Right cardiac atrium (tissue), 5 donors: Measurements from ENCODE around the gene MEN1. TPM values are rescaled to one million over a fixed set of nuclear protein-coding genes. Genes with fewer than 3 reads are reported as not detected.
"Not testable (repeated sequence)": the region's sequence is repeated elsewhere in the genome, so short reads cannot be mapped to it uniquely, and the experiment has no call there.

Source experiments
- ATAC-seq, 2 donors: fragments of 200-7000 bp; cut with Tn5 transposase; one replicate each; pipeline versions ENCODE4 v1.8.0 to v1.9.1; 2020; ENCODE audit warnings: moderate library complexity in 2 of 2, mild to moderate bottlenecking in 1 of 2
- DNase-seq, 3 donors: peaks; one replicate each; pipeline ENCODE4 v3.0.0-alpha.2; 2020
- H3K27ac ChIP-seq: one replicate; pipeline ENCODE4 v1.5.1; 2013; ENCODE audit warnings: mild to moderate bottlenecking, low read length, control low read depth, moderate library complexity
- H3K27me3 ChIP-seq: one replicate; pipeline ENCODE4 v1.6.1; 2013; ENCODE audit not compliant: control insufficient read depth, insufficient read depth
- H3K4me1 ChIP-seq: one replicate; pipeline ENCODE4 v1.6.1; 2013; ENCODE audit warnings: low read length; ENCODE audit not compliant: control insufficient read depth, insufficient read depth
- H3K4me3 ChIP-seq: one replicate; pipeline ENCODE4 v1.5.1; 2013; ENCODE audit warnings: low read length, control low read depth
- H3K9me3 ChIP-seq: one replicate; pipeline ENCODE4 v1.6.1; 2013; ENCODE audit warnings: low read length; ENCODE audit not compliant: control insufficient read depth
- WGBS: extraction: QIAGEN DNeasy Blood & Tissue Kit; methylation state at CpG from one replicate; pipeline ENCODE4 v1.1.7; 2013; 5-methylcytosine and 5-hydroxymethylcytosine counted together
- intact Hi-C, 4 donors: fragments of 100-400 bp; cut with DNase I; formaldehyde crosslinking; loops; one replicate each; pipeline versions ENCODE4 v1.11.0 to v1.14.0; 2022 to 2023
- polyA plus RNA-seq: library from polyadenylated mRNA; stranded (reverse); fragments of 200-250 nt; gene quantifications from one replicate; pipeline ENCODE4 v1.2.3, GENCODE V29; 2013
- total RNA-seq, 4 donors: library from RNA; stranded (reverse); fragmentation: NEBNext Ultra II Directional; extraction: Animal tissue kit (Norgen Biotek cat#: 25700); gene quantifications; one replicate each; pipeline ENCODE4 v1.2.1, GENCODE V29; 2021
- donor health status: healthy with polysubstance abuse.
- donor health status: DM: no; HTN: yes; CAD: no.
- donor health status: DM: no; HTN: no; CAD: no.
- donor health status: DM: no; HTN: yes; CAD: no; lungs with severe emphysema.
- donor health status: DM: yes; HTN: yes; CAD: no.

MEN1 gene
- total and polyA plus RNA-seq, 5 donors: 9.6 to 11.7 (median 10.1) TPM

GRCh38 chr11:64853709-64854108, 43.4 kb upstream of the MEN1 start:
- peak in 2 of 3 donors; percentile 56 to 60 for DNase-seq
- Histone ChIP-seq H3K4me3 (no peak overlapping the region), H3K27me3 (no peaks in the 10 kb centered on the region), H3K9me3 (no peaks in the 10 kb centered on the region), H3K27ac (peak overlapping the region; percentile 2), H3K4me1 (peaks cover 33% of the 10 kb centered on the region)
- 70% methylated on average over 27 of the region's 27 CpGs for WGBS
- no peak for ATAC-seq
- intact Hi-C loops: no loop called here

GRCh38 chr11:64852804-64853509, 42.6 kb upstream of the MEN1 start:
- 76% methylated on average over 24 of the region's 24 CpGs for WGBS
- peaks cover 33% of the 10 kb centered on the region for H3K4me1 ChIP-seq
- intact Hi-C loops: no loop called here
- ATAC-seq: no peak
- no peak overlapping the region for H3K27ac ChIP-seq
- H3K9me3 ChIP-seq: no peaks in the 10 kb centered on the region
- H3K4me3 ChIP-seq: no peak overlapping the region
- no peaks in the 10 kb centered on the region for H3K27me3 ChIP-seq
- peak in 2 of 3 donors; percentile 50 to 55 for DNase-seq

GRCh38 chr11:64851831-64852351, 41.5 kb upstream of the MEN1 start:
- DNase-seq: peak in 1 of 3 donors; percentile 44
- WGBS: 79% methylated on average over 8 of the region's 8 CpGs
- Histone ChIP-seq H3K4me3 (no peak overlapping the region), H3K9me3 (no peaks in the 10 kb centered on the region), H3K27me3 (no peaks in the 10 kb centered on the region), H3K4me1 (peaks cover 32% of the 10 kb centered on the region), H3K27ac (no peak overlapping the region)
- intact Hi-C loops: no loop called here
- ATAC-seq: no peak

- peaks cover 24% of the 10 kb centered on the region for H3K4me1 ChIP-seq
- H3K9me3 ChIP-seq: no peaks in the 10 kb centered on the region
- 61% methylated on average over 13 of the region's 13 CpGs for WGBS
- intact Hi-C loops: no loop called here
- H3K4me3 ChIP-seq: no peak overlapping the region
- peak overlapping the region; percentile 37 for H3K27ac ChIP-seq
- no peaks in the 10 kb centered on the region for H3K27me3 ChIP-seq
- ATAC-seq (no peak), DNase-seq (peak in 1 of 3 donors; percentile 70)
Measured at GRCh38 chr11:64850979-64851567, 40.7 kb upstream of the MEN1 start.

- peak in 1 of 2 donors; percentile 29 for ATAC-seq
- Histone ChIP-seq H3K4me1 (peaks cover 16% of the 10 kb centered on the region), H3K27ac (peak overlapping the region; percentile 62), H3K9me3 (no peaks in the 10 kb centered on the region), H3K27me3 (no peaks in the 10 kb centered on the region), H3K4me3 (no peak overlapping the region)
- intact Hi-C loops: loop anchor here in 3 of 4 donors (5.0 to 10.0 kb wide), 2 partner anchors 43 to 265 kb away; partner anchors contain the start of genes TM7SF2 (in 1 of the 3) and ZNHIT2 (in 1 of the 3)
- 64% methylated on average over 19 of the region's 19 CpGs for WGBS
- DNase-seq: peak; percentile 63 to 87 (median 79)
Measured at GRCh38 chr11:64849598-64850356, 39.4 kb upstream of the MEN1 start.

- Histone ChIP-seq H3K27ac (peak overlapping the region; percentile 21), H3K9me3 (no peaks in the 10 kb centered on the region), H3K4me1 (peaks cover 11% of the 10 kb centered on the region), H3K4me3 (no peak overlapping the region), H3K27me3 (no peaks in the 10 kb centered on the region)
- DNase-seq (peak in 1 of 3 donors; percentile 58), ATAC-seq (no peak)
- intact Hi-C loops: loop anchor here in 3 of 4 donors (5.0 to 10.0 kb wide), 2 partner anchors 43 to 266 kb away; partner anchors contain the start of genes TM7SF2 (in 1 of the 3) and ZNHIT2 (in 1 of the 3)
- 79% methylated on average over 16 of the region's 16 CpGs for WGBS
Measured at GRCh38 chr11:64848826-64849597, 38.7 kb upstream of the MEN1 start.

GRCh38 chr11:64848214-64848825, 38.0 kb upstream of the MEN1 start:
- Histone ChIP-seq H3K9me3 (no peaks in the 10 kb centered on the region), H3K27me3 (no peaks in the 10 kb centered on the region), H3K4me3 (no peak overlapping the region), H3K4me1 (peaks cover 11% of the 10 kb centered on the region), H3K27ac (no peak overlapping the region)
- 80% methylated on average over 6 of the region's 6 CpGs for WGBS
- intact Hi-C loops: loop anchor here in 3 of 4 donors (5.0 to 10.0 kb wide), 2 partner anchors 44 to 266 kb away; partner anchors contain the start of genes TM7SF2 (in 1 of the 3) and ZNHIT2 (in 1 of the 3)
- no peak for DNase-seq
- no peak for ATAC-seq

GRCh38 chr11:64846998-64847666, 36.8 kb upstream of the MEN1 start:
- Histone ChIP-seq H3K9me3 (no peaks in the 10 kb centered on the region), H3K4me3 (no peak overlapping the region), H3K27ac (no peak overlapping the region), H3K27me3 (no peaks in the 10 kb centered on the region), H3K4me1 (peaks cover 11% of the 10 kb centered on the region)
- WGBS: 24% methylated on average over 13 of the region's 13 CpGs
- intact Hi-C loops: loop anchor here in 3 of 4 donors (2.0 to 10.0 kb wide), 3 partner anchors 45 to 268 kb away; partner anchors contain the start of genes TM7SF2 (in 1 of the 3) and ZNHIT2 (in 1 of the 3)
- peak; percentile 93 to 97 (median 95) for DNase-seq
- ATAC-seq: peak; percentile 86 to 88

- H3K9me3 ChIP-seq, ATAC-seq, H3K27me3 ChIP-seq, DNase-seq, H3K4me3 ChIP-seq, H3K27ac ChIP-seq: not testable (repeated sequence)
- H3K4me1 ChIP-seq: peaks cover 11% of the 10 kb centered on the region
- WGBS: 94% methylated on average over 8 of the region's 8 CpGs
- intact Hi-C loops: loop anchor here (2.0 to 10.0 kb wide), 4 partner anchors 47 to 269 kb away; partner anchors contain the start of genes TM7SF2 (in 1 of the 4) and ZNHIT2 (in 1 of the 4)
Measured at GRCh38 chr11:64845776-64846129, 35.4 kb upstream of the MEN1 start.
